CD14-positive monocyte (primary cell): ENCODE data around the gene MEPE. TPM values are rescaled to one million over a fixed set of nuclear protein-coding genes. Genes with fewer than 3 reads are reported as not detected.

Experiments used
- DNase-seq, 3 donors: peaks; one replicate each; pipeline ENCODE4 v3.0.0-alpha.2; 2011 to 2022
- H2AFZ ChIP-seq: 2 replicates; pipeline ENCODE4 v1.6.0; 2012; ENCODE audit warnings: mild to moderate bottlenecking, low read depth, low read length, inconsistent platforms; ENCODE audit not compliant: insufficient read depth, poor library complexity, severe bottlenecking
- H3K27ac ChIP-seq, 2 donors: 1 replicate in 1 of 2; 2 replicates in 1 of 2; pipeline ENCODE4 v1.5.1; 2012 to 2013; ENCODE audit warnings: low read length in 2 of 2, control low read depth in 1 of 2, inconsistent platforms in 1 of 2, low read depth in 1 of 2, mild to moderate bottlenecking in 1 of 2
- H3K27me3 ChIP-seq, 2 donors: one replicate each; pipeline versions ENCODE4 v1.6.0 to v1.6.1; 2011 to 2013; ENCODE audit warnings: low read length in 2 of 2; ENCODE audit not compliant: control insufficient read depth in 2 of 2, insufficient read depth in 2 of 2
- H3K36me3 ChIP-seq, 2 donors: replicated peaks in 1 of 2; 1 replicate in 1 of 2; 2 replicates in 1 of 2; pipeline versions ENCODE4 v1.5.1 to v1.6.1; 2012 to 2013; ENCODE audit warnings: low read length in 2 of 2, control low read depth in 1 of 2, inconsistent platforms in 1 of 2, mild to moderate bottlenecking in 1 of 2; ENCODE audit not compliant: insufficient read depth in 2 of 2, control insufficient read depth in 1 of 2
- H3K4me1 ChIP-seq, 2 donors: 1 replicate in 1 of 2; 2 replicates in 1 of 2; pipeline versions ENCODE4 v1.5.1 to v1.6.1; 2012 to 2013; ENCODE audit warnings: low read length in 2 of 2, control low read depth in 1 of 2, inconsistent platforms in 1 of 2, mild to moderate bottlenecking in 1 of 2, moderate library complexity in 1 of 2; ENCODE audit not compliant: insufficient read depth in 2 of 2, control insufficient read depth in 1 of 2
- H3K4me2 ChIP-seq: replicated peaks from 2 replicates; pipeline ENCODE3; 2012; ENCODE audit warnings: low read length, moderate library complexity, mild to moderate bottlenecking; ENCODE audit not compliant: poor library complexity, severe bottlenecking; ENCODE audit errors: extremely low read depth
- H3K4me3 ChIP-seq, 3 experiments: fragments of 200-600 bp in 1 of 3; sonication (generic) in 1 of 3; replicated peaks in 1 of 3; 1 replicate in 2 of 3; 2 replicates in 1 of 3; pipeline ENCODE4 v1.5.1; 2011 to 2013; ENCODE audit warnings: low read length in 3 of 3, mild to moderate bottlenecking in 3 of 3, control low read depth in 2 of 3, low read depth in 2 of 3, inconsistent platforms in 1 of 3, moderate library complexity in 1 of 3
- H3K79me2 ChIP-seq: 2 replicates; pipeline ENCODE4 v1.6.0; 2012; ENCODE audit warnings: mild to moderate bottlenecking, control low read depth, inconsistent platforms, low read length, moderate library complexity; ENCODE audit not compliant: insufficient read depth
- H3K9ac ChIP-seq: 2 replicates; pipeline ENCODE4 v1.6.0; 2017; ENCODE audit warnings: low read length, mild to moderate bottlenecking; ENCODE audit not compliant: insufficient read depth, poor library complexity, severe bottlenecking
- H3K9me3 ChIP-seq, 2 donors: replicated peaks in 1 of 2; 1 replicate in 1 of 2; 2 replicates in 1 of 2; pipeline versions ENCODE4 v1.5.1 to v1.6.1; 2012 to 2013; ENCODE audit warnings: low read length in 2 of 2, control low read depth in 1 of 2; ENCODE audit not compliant: control insufficient read depth in 1 of 2, insufficient read depth in 1 of 2
- H4K20me1 ChIP-seq: 2 replicates; pipeline ENCODE4 v1.6.0; 2012; ENCODE audit warnings: mild to moderate bottlenecking, low read length, control low read depth, moderate library complexity; ENCODE audit not compliant: insufficient read depth
- H3K27ac Mint-ChIP-seq, 7 donors: one replicate each; pipeline ENCODE4 v1.8.0; 2020; ENCODE audit warnings: mild to moderate bottlenecking in 7 of 7, mixed read lengths in 7 of 7, moderate library complexity in 6 of 7, inconsistent platforms in 2 of 7
- H3K27me3 Mint-ChIP-seq, 3 donors: one replicate each; pipeline ENCODE4 v1.8.0; 2021 to 2022; ENCODE audit warnings: low read depth in 3 of 3, mild to moderate bottlenecking in 3 of 3, mixed read lengths in 3 of 3, moderate library complexity in 3 of 3, inconsistent platforms in 1 of 3
- H3K36me3 Mint-ChIP-seq, 2 donors: one replicate each; pipeline ENCODE4 v1.8.0; 2020; ENCODE audit warnings: mixed read lengths in 2 of 2, inconsistent platforms in 1 of 2, mild to moderate bottlenecking in 1 of 2
- H3K4me1 Mint-ChIP-seq: one replicate; pipeline ENCODE4 v1.8.0; 2020; ENCODE audit warnings: mild to moderate bottlenecking, mixed read lengths
- H3K4me3 Mint-ChIP-seq, 2 donors: one replicate each; pipeline ENCODE4 v1.8.0; 2020; ENCODE audit warnings: mild to moderate bottlenecking in 2 of 2, mixed read lengths in 2 of 2, moderate library complexity in 1 of 2
- H3K9me3 Mint-ChIP-seq, 7 donors: one replicate each; pipeline ENCODE4 v1.8.0; 2020 to 2022; ENCODE audit warnings: mixed read lengths in 7 of 7, mild to moderate bottlenecking in 6 of 7, moderate library complexity in 6 of 7, inconsistent platforms in 2 of 7
- CTCF ChIP-seq: fragments of 200-600 bp; IDR thresholded peaks from one replicate; pipeline ENCODE4 v1.8.0; 2022; ENCODE audit warnings: antibody characterized with exemption, mild to moderate bottlenecking
- WGBS: methylation state at CpG from one replicate; pipeline ENCODE4 v1.1.5; 2013; ENCODE audit warnings: missing lambda C conversion rate; ENCODE audit not compliant: insufficient coverage; 5-methylcytosine and 5-hydroxymethylcytosine counted together
- intact Hi-C, 2 donors: fragments of 100-400 bp; cut with micrococcal nuclease; formaldehyde crosslinking; loops; one replicate each; pipeline versions ENCODE4 v1.15.0 to v1.15.1; 2023
- polyA plus RNA-seq, 3 donors: library from polyadenylated mRNA; depleted of rRNA in 1 of 3; unstranded in 2 of 3; stranded (reverse) in 1 of 3; fragments of 300-500 nt in 2 of 3; fragments of >200 nt in 1 of 3; fragmentation: Illumina TruSeq in 2 of 3; gene quantifications; 1 replicate in 2 of 3; 2 replicates in 1 of 3; pipeline ENCODE4 v1.2.3, GENCODE V29; 2012 to 2021

The MEPE gene
- polyA plus RNA-seq, 3 donors: not detected

- Histone ChIP-seq H3K27ac (no peak overlapping the region), H3K79me2 (no peaks in the 10 kb centered on the region), H3K9me3 (no peaks in the 10 kb centered on the region), H3K9ac (no peak overlapping the region), H3K4me1 (peaks cover 36 to 38% of the 10 kb centered on the region in 2 donors), H2AFZ (no peak overlapping the region), H3K4me3 (no peak overlapping the region), H3K4me2 (no peak overlapping the region), H3K27me3 (no peaks in the 10 kb centered on the region), H3K36me3 (no peaks in the 10 kb centered on the region), H4K20me1 (no peaks in the 10 kb centered on the region)
- no peak for TF ChIP-seq CTCF
- H3K4me3 Mint-ChIP-seq: no peak overlapping the region
- H3K27me3 Mint-ChIP-seq: peaks cover 2 to 5% (median 3%) of the 10 kb centered on the region in 3 donors
- no peak overlapping the region for H3K27ac Mint-ChIP-seq
- H3K4me1 Mint-ChIP-seq: peaks cover 33% of the 10 kb centered on the region
- no peaks in the 10 kb centered on the region for H3K36me3 Mint-ChIP-seq
- peaks cover 0 to 2% (median 0%) of the 10 kb centered on the region in 7 donors for H3K9me3 Mint-ChIP-seq
- DNase-seq: no peak
- intact Hi-C loops: loop anchor here (2.0 to 10.0 kb wide), 3 partner anchors 43 to 119 kb away; no protein-coding TSS in a partner anchor
Observed at GRCh38 chr4:87853891-87854290, 21.1 kb downstream of the MEPE start.

DNA sequence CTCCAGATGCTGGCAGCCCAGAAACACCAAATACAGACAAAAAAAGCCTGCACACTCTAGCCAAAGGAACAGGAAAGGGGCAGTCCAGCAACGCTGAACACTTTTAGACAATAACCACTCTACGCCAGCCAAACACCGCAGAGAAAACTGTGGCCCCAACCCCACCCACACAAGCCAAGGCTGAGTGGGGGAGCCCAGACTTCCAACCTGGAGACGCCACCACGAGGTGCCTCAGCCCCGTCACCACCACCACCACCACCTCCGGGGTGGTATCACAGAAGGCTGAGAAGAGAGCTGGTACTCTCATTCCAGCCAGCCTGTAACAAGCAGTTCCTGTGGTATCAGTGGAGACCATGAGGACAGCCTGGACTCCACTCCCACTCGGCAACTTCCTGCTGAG lies 22.8 kb downstream of the MEPE start:
- Histone ChIP-seq H3K9me3 (no peaks in the 10 kb centered on the region), H2AFZ (peak overlapping the region; percentile 29), H3K9ac (no peak overlapping the region), H3K4me1 (peaks cover 20 to 21% of the 10 kb centered on the region in 2 donors), H3K79me2 (no peaks in the 10 kb centered on the region), H3K27ac (no peak overlapping the region), H3K4me2 (no peak overlapping the region), H3K36me3 (no peaks in the 10 kb centered on the region), H3K4me3 (no peak overlapping the region), H3K27me3 (no peaks in the 10 kb centered on the region), H4K20me1 (no peaks in the 10 kb centered on the region)
- peaks cover 0 to 1% (median 0%) of the 10 kb centered on the region in 7 donors for H3K9me3 Mint-ChIP-seq
- peak overlapping the region in 1 of 7 donors; percentile 51 for H3K27ac Mint-ChIP-seq
- no peaks in the 10 kb centered on the region for H3K36me3 Mint-ChIP-seq
- no peak for DNase-seq
- H3K4me1 Mint-ChIP-seq: peaks cover 16% of the 10 kb centered on the region
- intact Hi-C loops: loop anchor here (5.0 to 10.0 kb wide), 2 partner anchors 49 to 117 kb away; no protein-coding TSS in a partner anchor
- H3K4me3 Mint-ChIP-seq: peak overlapping the region in 1 of 2 donors; percentile 35
- WGBS: 16% methylated on average over 3 of the region's 8 CpGs
- TF ChIP-seq CTCF: no peak
- peaks cover 2 to 5% (median 3%) of the 10 kb centered on the region in 3 donors for H3K27me3 Mint-ChIP-seq
